Epithelial cell of umbilical artery (primary cell): ENCODE measurements around the gene NHLRC4. TPM values are rescaled to one million over a fixed set of nuclear protein-coding genes. Genes with fewer than 3 reads are reported as not detected.

Experiments
- total RNA-seq: library from RNA; depleted of rRNA; stranded (reverse); fragments of >200 nt; gene quantifications from 2 replicates; pipeline ENCODE4 v1.2.3, GENCODE V29; 2014

Gene NHLRC4
- total RNA-seq: 1.6 and 2.0 TPM in 2 replicates

GRCh38 chr16:566475-567372 is at the start of gene NHLRC4:
TSS of gene NHLRC4 (plus strand) at chr16:567005. CDS start at chr16:568048, 1,043 bp downstream.

GRCh38 chr16:527015-527903 is 39.5 kb upstream of the NHLRC4 start, which contains the start of gene CAPN15:
TSS of gene CAPN15 (plus strand) at chr16:527712. CDS start at chr16:546839, 19,127 bp downstream.

GRCh38 chr16:560204-560700 is 6.6 kb upstream of the NHLRC4 start, which contains the start of gene PRR35:
TSS of gene PRR35 (plus strand) at chr16:560394. CDS start at chr16:563295, 2,901 bp downstream.

GRCh38 chr16:569445-570254 is 2.8 kb downstream of the NHLRC4 start, which contains the start of gene PIGQ:
TSS of gene PIGQ (plus strand) at chr16:569968. CDS start at chr16:574075, 4,107 bp downstream.

DNA sequence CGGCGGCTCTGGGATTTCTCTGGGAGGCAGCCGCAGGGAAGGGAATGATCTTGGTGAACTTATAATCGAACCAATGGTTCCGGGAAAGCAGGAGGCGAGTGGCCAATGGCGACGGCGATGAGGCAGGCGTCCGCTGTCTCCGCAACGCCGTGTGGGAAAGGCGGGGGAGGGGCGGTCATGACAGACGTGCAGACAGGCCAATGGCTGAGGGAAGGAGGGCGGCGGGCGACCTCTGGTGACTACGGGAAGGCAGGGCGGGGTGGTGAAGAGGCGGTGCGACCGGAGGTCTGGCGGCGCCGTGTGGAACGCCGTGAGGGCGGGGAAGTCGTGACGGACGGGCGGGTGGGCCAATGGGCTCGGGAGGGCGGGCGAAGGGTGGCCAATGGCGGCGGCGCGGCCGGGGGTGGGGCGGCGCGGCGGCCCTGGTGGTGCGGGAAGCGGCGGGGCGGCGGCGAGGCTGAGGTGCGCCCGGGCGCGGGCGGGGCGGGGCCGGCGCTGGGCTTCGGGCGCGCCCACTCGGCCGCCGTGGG is 22.9 kb downstream of the NHLRC4 start, which contains the start of gene RAB40C:
RAB40C (plus strand) TSS at position 409 of the 530 bp plus-strand sequence. CDS start 226 bp downstream, outside the sequence.

Other genes with a start within 250 kb of the NHLRC4 start
- 18.8 and 22.9 TPM in 2 replicates for gene AXIN1, start 214.3 kb upstream of the NHLRC4 start, total RNA-seq
- gene MRPL28, start 196.5 kb upstream of the NHLRC4 start, total RNA-seq: 111 and 136 TPM in 2 replicates
- 78.0 and 93.9 TPM in 2 replicates for gene PGAP6, start 185.0 kb upstream of the NHLRC4 start, total RNA-seq
- gene NME4, start 169.8 kb upstream of the NHLRC4 start, total RNA-seq: 76.4 and 117 TPM in 2 replicates
- gene DECR2, start 165.1 kb upstream of the NHLRC4 start, total RNA-seq: 9.0 and 17.5 TPM in 2 replicates
- 23.4 and 24.8 TPM in 2 replicates for gene RAB11FIP3, start 141.4 kb upstream of the NHLRC4 start, total RNA-seq
- 30.2 and 41.9 TPM in 2 replicates for gene CAPN15, start 39.3 kb upstream of the NHLRC4 start, total RNA-seq
- under 0.01 TPM in 1 of 2 replicates, not detected in the other for gene PRR35, start 6.6 kb upstream of the NHLRC4 start, total RNA-seq
- gene PIGQ, start 3.0 kb downstream of the NHLRC4 start, total RNA-seq: 23.1 and 24.2 TPM in 2 replicates
- gene RAB40C, start 23.1 kb downstream of the NHLRC4 start, total RNA-seq: 8.4 and 11.1 TPM in 2 replicates
- gene WFIKKN1, start 64.0 kb downstream of the NHLRC4 start, total RNA-seq: 0.15 TPM in 1 of 2 replicates, not detected in the other
- gene METTL26, start 69.3 kb downstream of the NHLRC4 start, total RNA-seq: 68.7 and 115 TPM in 2 replicates
- 22.6 and 23.7 TPM in 2 replicates for gene MCRIP2, start 74.8 kb downstream of the NHLRC4 start, total RNA-seq
- 8.8 and 9.4 TPM in 2 replicates for gene WDR90, start 82.4 kb downstream of the NHLRC4 start, total RNA-seq
- gene RHOT2, start 101.1 kb downstream of the NHLRC4 start, total RNA-seq: 32.1 and 35.7 TPM in 2 replicates
- 0.30 and 0.65 TPM in 2 replicates for gene RHBDL1, start 108.7 kb downstream of the NHLRC4 start, total RNA-seq
- gene STUB1, start 113.4 kb downstream of the NHLRC4 start, total RNA-seq: 139 and 144 TPM in 2 replicates
- gene JMJD8, start 117.3 kb downstream of the NHLRC4 start, total RNA-seq: 22.0 and 29.6 TPM in 2 replicates
- gene WDR24, start 123.4 kb downstream of the NHLRC4 start, total RNA-seq: 2.6 TPM in 2 replicates
- gene FBXL16, start 138.8 kb downstream of the NHLRC4 start, total RNA-seq: 0.32 TPM in 1 of 2 replicates, not detected in the other
- 15.5 and 41.9 TPM in 2 replicates for gene METRN, start 148.1 kb downstream of the NHLRC4 start, total RNA-seq
- gene ANTKMT, start 154.1 kb downstream of the NHLRC4 start, total RNA-seq: 38.3 and 43.9 TPM in 2 replicates
- gene CCDC78, start 159.4 kb downstream of the NHLRC4 start, total RNA-seq: 0.15 and 1.3 TPM in 2 replicates
- gene HAGHL, start 160.1 kb downstream of the NHLRC4 start, total RNA-seq: 3.6 and 12.0 TPM in 2 replicates
- gene CIAO3, start 174.0 kb downstream of the NHLRC4 start, total RNA-seq: 27.3 and 33.6 TPM in 2 replicates
- not detected in 2 replicates for gene MSLN, start 193.7 kb downstream of the NHLRC4 start, total RNA-seq
- 35.4 and 37.1 TPM in 2 replicates for gene RPUSD1, start 221.4 kb downstream of the NHLRC4 start, total RNA-seq
- 13.6 and 22.2 TPM in 2 replicates for gene CHTF18, start 221.6 kb downstream of the NHLRC4 start, total RNA-seq
- not detected in 2 replicates for gene GNG13, start 233.7 kb downstream of the NHLRC4 start, total RNA-seq